Activated naive CD4-positive, alpha-beta T cell treated with anti-CD3 and anti-CD28 coated beads, Interleukin-2, amount 50 U/mL, for 72 hours (primary cell): ENCODE data around the gene GSAP. TPM values are rescaled to one million over a fixed set of nuclear protein-coding genes. Genes with fewer than 3 reads are reported as not detected.

Experiments used
- ATAC-seq, 2 donors: fragments of 150-1000 bp; cut with Tn5 transposase; 2 replicates each; pipeline ENCODE4 v1.10.0; 2021; ENCODE audit warnings: mild to moderate bottlenecking in 2 of 2, moderate library complexity in 2 of 2
- DNase-seq, 2 donors: peaks; one replicate each; pipeline ENCODE4 v3.0.0; 2021 to 2022; ENCODE audit warnings: low spot score in 2 of 2
- H3K27ac Mint-ChIP-seq, 2 donors: one replicate each; pipeline ENCODE4 v1.8.0; 2022; ENCODE audit warnings: mild to moderate bottlenecking in 2 of 2, mixed read lengths in 2 of 2
- H3K36me3 Mint-ChIP-seq, 2 donors: one replicate each; pipeline ENCODE4 v1.8.0; 2022; ENCODE audit warnings: mixed read lengths in 2 of 2
- H3K9me3 Mint-ChIP-seq, 2 donors: one replicate each; pipeline ENCODE4 v1.8.0; 2022; ENCODE audit warnings: mixed read lengths in 2 of 2
- total RNA-seq, 2 donors: library from RNA; stranded (reverse); gene quantifications; one replicate each; pipeline ENCODE4 v1.2.3, GENCODE V29; 2022

The GSAP gene
- total RNA-seq, 2 donors from 2014 or later: 1.2 to 4.1 TPM

- DNase-seq (no peak), ATAC-seq (no peak)
- Mint-ChIP-seq H3K36me3 (no peaks in the 10 kb centered on the region), H3K27ac (no peak overlapping the region), H3K9me3 (no peaks in the 10 kb centered on the region)
Observed at GRCh38 chr7:77420438-77420837, 4.3 kb upstream of the GSAP start.

DNA sequence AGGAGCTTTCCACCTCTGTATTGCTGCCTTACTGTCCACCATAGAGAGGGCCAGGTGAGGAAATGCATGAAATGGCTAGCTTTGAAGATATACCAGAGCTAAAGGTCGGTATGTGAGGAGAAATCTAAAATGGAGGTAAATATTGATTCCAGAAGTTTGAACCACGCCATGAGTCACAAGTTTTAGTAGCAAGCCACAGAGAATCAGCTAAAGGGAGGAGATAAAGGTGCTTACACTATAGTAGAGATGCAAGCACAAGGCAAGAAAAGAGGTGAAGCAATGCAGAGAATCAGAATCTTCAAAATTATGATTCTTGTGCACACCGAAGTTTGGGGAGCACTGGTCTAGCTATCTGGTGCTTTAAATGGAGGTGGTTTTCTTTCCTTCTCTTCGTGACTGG lies 3.0 kb upstream of the GSAP start:
- H3K9me3 Mint-ChIP-seq: no peaks in the 10 kb centered on the region
- DNase-seq: no peak
- ATAC-seq: peak; percentile 24 to 72
- H3K36me3 Mint-ChIP-seq: no peaks in the 10 kb centered on the region
- no peak overlapping the region for H3K27ac Mint-ChIP-seq

GRCh38 chr7:77417801-77418200 lies 1.7 kb upstream of the GSAP start:
- no peak overlapping the region for H3K27ac Mint-ChIP-seq
- ATAC-seq (no peak), DNase-seq (no peak)
- no peaks in the 10 kb centered on the region for H3K9me3 Mint-ChIP-seq
- no peaks in the 10 kb centered on the region for H3K36me3 Mint-ChIP-seq

DNA sequence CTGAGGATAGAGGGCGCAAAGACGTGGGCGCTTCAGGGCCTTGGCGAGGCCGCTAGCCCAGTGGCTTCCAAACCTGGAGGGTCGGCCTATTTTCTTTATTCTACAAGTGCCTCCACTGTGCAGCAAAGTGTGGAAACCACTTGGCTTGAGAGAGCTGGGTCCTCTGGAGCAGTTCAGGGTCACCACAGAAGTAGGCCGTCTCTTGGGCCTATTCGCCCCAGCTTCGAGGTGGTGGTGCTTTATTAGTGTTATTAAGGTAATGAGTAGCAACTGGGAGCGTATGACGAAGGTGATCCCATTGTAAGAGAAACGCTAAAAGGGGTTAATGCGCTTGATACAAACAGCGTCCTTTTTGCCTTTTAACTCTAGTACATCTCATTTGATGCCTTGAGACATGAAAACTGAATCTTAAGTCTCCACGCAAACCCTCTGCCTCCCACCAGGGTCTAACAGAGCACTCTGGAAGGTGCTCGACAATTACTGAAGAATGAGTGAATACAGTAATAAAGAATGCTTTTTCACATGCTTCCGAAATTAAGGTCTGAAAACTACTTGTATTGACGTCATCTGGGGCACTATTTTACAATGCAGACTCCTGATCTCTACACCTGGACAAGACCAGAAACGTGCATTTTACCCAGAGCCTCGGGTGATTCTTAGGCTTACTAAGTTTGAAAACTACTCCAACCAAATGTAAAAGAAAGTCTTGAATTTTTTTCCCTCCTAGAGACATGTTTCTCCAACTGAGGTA lies 647 bp upstream of the GSAP start:
- ATAC-seq (no peak), DNase-seq (no peak)
- H3K9me3 Mint-ChIP-seq: no peaks in the 10 kb centered on the region
- no peaks in the 10 kb centered on the region for H3K36me3 Mint-ChIP-seq
- no peak overlapping the region for H3K27ac Mint-ChIP-seq

DNA sequence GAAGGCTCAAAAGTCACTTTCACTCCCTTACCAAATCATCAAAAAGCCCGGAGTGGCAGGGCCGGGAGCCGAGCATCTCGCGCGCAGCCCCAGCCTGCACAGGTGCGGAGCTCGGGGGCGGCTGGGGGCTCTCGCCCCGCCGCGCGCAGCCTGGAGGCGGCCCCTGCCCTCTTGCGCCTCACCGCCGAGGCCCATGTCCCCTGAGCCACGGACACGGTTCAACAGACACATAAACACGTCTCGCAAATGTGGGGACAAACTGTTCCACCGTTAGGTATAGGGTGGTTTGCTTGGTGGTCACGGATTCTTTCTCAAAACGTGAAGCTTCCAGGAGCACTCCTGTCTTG lies 700 bp downstream of the GSAP start:
- DNase-seq (no peak), ATAC-seq (peak; percentile 31 to 53)
- no peaks in the 10 kb centered on the region for H3K36me3 Mint-ChIP-seq
- no peaks in the 10 kb centered on the region for H3K9me3 Mint-ChIP-seq
- H3K27ac Mint-ChIP-seq: no peak overlapping the region

DNA sequence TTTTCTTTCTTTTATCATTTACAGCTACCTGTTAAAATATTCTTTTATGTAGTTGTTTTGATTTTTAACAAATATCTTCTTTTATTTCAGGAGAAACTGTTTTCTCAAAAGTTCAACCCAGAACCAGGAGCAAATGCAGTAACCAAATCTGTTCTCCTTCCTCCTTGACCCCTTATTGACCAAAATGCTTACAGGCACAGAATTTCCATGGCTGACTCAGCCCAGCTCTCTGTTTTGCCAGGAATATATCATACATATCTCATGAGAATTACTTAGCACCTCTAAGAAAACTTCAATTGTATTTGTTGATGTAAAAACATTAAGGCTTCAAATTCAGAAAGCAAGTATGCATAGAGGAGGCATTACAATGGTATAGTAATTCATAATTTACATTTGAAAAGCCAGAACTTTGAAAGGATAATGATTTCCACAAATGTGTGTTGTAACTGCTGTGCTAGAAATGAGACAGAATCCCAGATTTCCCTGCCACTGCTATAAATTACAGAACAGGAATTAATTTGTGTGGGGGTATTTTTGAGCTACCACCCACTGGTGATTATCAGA lies 2.2 kb downstream of the GSAP start:
- DNase-seq: no peak
- no peaks in the 10 kb centered on the region for H3K36me3 Mint-ChIP-seq

GRCh38 chr7:77413128-77413527 lies 3.0 kb downstream of the GSAP start:
- ATAC-seq: no peak
- H3K9me3 Mint-ChIP-seq: no peaks in the 10 kb centered on the region
- H3K36me3 Mint-ChIP-seq: no peaks in the 10 kb centered on the region
- DNase-seq: no peak
- no peak overlapping the region for H3K27ac Mint-ChIP-seq

More for the DNA sequence above, 2.2 kb downstream of the GSAP start:
- no peaks in the 10 kb centered on the region for H3K9me3 Mint-ChIP-seq
- no peak for ATAC-seq
- no peak overlapping the region for H3K27ac Mint-ChIP-seq

DNA sequence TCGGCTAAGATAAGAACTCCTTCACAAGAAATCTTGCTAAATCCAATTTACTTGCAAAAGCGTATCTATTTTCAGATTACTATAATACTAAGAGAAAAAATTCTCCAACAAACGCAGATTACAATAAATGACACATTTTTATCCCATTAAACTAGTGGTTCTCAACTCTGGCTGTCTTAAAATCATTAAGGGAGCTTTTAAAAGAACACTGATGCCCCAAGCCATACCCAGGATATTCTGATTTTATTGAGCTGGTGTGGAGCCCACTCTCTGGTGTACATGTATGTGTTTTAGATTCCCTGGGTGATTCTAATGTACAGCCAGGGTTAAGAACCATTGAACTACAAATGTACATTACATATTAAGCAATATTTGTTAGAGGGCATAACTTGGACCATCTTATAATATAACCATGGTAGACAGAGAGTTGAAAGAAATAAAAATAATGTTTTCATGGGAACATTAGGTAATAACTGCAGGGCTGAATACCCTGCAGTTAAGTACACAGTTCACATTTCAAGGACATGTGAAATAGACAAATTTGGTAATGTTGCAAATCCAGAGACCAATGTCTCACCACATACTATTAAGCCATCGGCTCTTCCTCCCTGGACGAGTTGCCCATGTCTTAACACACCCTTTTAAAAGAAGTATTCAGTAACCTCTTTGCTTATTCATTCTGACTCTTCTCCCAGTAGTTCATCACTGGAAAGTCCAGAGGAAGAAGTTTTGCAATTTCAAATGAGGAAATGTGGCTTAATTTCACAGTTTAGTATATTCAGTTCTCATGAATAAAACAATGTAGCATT lies 6.2 kb downstream of the GSAP start:
- no peak for ATAC-seq

GRCh38 chr7:77409005-77409738 lies 7.0 kb downstream of the GSAP start:
- H3K36me3 Mint-ChIP-seq: no peaks in the 10 kb centered on the region
- no peak for ATAC-seq

More for the DNA sequence above, 6.2 kb downstream of the GSAP start:
- Mint-ChIP-seq H3K27ac (no peak overlapping the region), H3K9me3 (no peaks in the 10 kb centered on the region), H3K36me3 (no peaks in the 10 kb centered on the region)
- no peak for DNase-seq

GRCh38 chr7:77407906-77408305 lies 8.2 kb downstream of the GSAP start:
- no peak for ATAC-seq
- Mint-ChIP-seq H3K36me3 (no peaks in the 10 kb centered on the region), H3K27ac (no peak overlapping the region), H3K9me3 (no peaks in the 10 kb centered on the region)
- DNase-seq: no peak

More at GRCh38 chr7:77409005-77409738, 7.0 kb downstream of the GSAP start:
- DNase-seq: no peak
- Mint-ChIP-seq H3K9me3 (no peaks in the 10 kb centered on the region), H3K27ac (no peak overlapping the region)

- ATAC-seq: no peak
- DNase-seq: no peak
- no peaks in the 10 kb centered on the region for H3K36me3 Mint-ChIP-seq
- H3K27ac Mint-ChIP-seq: no peak overlapping the region
- H3K9me3 Mint-ChIP-seq: no peaks in the 10 kb centered on the region
Observed at GRCh38 chr7:77406421-77406820, 9.7 kb downstream of the GSAP start.

DNA sequence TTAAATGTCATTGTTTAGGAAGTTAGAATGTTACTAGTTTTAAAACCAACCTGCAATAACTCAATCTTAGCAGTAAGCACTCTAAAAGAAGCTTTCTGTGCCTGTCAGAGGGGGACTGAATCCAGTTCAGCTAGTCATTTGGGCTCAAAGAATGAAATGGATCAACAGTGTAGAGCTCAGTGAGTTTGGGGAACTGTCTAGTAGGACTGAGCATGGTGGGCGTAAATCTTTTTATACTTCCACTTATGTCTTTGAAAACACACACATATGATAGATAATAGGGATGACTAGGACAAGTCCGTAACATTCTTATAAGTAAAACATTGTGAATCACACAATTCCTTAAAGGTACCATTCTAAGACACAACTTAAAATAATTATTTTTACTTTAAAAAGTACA lies 11.5 kb downstream of the GSAP start:
- Mint-ChIP-seq H3K9me3 (no peaks in the 10 kb centered on the region), H3K27ac (no peak overlapping the region), H3K36me3 (no peaks in the 10 kb centered on the region)
- ATAC-seq (no peak), DNase-seq (no peak)

DNA sequence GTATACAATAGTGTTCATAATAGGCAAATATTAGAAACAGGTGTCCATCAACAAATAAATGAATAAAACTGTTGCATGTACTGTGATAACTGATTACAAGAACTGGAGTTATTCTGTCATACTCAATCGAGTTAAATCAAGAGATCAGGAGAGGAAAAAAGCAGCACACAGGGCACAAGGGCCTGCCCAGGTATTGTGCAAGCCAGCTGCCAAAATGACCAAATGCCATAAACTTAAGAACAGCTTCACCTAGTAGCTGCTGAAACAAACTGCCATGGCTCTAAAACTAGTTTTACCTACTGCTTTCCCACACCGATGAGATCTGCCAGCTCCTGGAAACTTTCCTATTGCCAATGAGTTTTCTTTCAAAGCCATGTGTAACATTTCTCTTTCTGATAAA lies 12.2 kb downstream of the GSAP start:
- H3K27ac Mint-ChIP-seq: no peak overlapping the region
- H3K9me3 Mint-ChIP-seq: no peaks in the 10 kb centered on the region
- no peak for ATAC-seq
- DNase-seq: no peak
- peaks cover 4 to 5% of the 10 kb centered on the region in 2 donors for H3K36me3 Mint-ChIP-seq

GRCh38 chr7:77402818-77403217 lies 13.3 kb downstream of the GSAP start:
- H3K27ac Mint-ChIP-seq: no peak overlapping the region
- DNase-seq (no peak), ATAC-seq (no peak)
- H3K9me3 Mint-ChIP-seq: no peaks in the 10 kb centered on the region
- peaks cover 4 to 5% of the 10 kb centered on the region in 2 donors for H3K36me3 Mint-ChIP-seq

DNA sequence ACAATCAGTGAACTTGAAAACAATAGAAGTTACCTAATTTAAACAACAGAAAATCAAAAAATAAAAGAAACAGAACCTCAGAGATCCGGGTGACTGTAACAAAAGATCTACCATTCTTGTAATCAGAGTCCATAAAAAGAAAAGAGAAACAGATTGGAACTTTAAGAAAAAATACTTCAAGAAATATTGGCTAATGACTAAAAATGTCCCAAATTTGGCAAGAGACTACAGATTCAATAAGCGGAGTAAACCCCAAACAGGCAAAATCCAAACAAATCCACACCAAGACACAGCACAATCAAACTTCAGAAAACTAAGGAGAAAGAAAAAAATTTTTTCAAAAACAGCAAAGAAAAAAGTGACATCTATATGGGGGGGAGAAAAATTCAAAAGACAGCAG lies 15.1 kb downstream of the GSAP start:
- Mint-ChIP-seq H3K36me3 (peaks cover 4 to 5% of the 10 kb centered on the region in 2 donors), H3K27ac (no peak overlapping the region), H3K9me3 (no peaks in the 10 kb centered on the region)
- ATAC-seq (no peak), DNase-seq (no peak)

GRCh38 chr7:77399816-77400215 lies 16.3 kb downstream of the GSAP start:
- Mint-ChIP-seq H3K36me3 (peaks cover 4 to 5% of the 10 kb centered on the region in 2 donors), H3K27ac (no peak overlapping the region), H3K9me3 (peaks cover 0 to 5% of the 10 kb centered on the region in 2 donors)
- DNase-seq (no peak), ATAC-seq (no peak)
